Ascending aorta (tissue), 2 donors: ENCODE results near the gene PRKCI. TPM values are rescaled to one million over a fixed set of nuclear protein-coding genes. Genes with fewer than 3 reads are reported as not detected.

Experiments used
- DNase-seq, 2 donors: peaks; one replicate each; pipeline ENCODE4 v3.0.0-alpha.2; 2019; ENCODE audit warnings: low spot score in 2 of 2
- H3K27ac ChIP-seq, 2 donors: fragments of 200-600 bp; sonication (generic); one replicate each; pipeline ENCODE4 v1.5.1; 2016 to 2017; ENCODE audit warnings: mild to moderate bottlenecking in 1 of 2
- H3K27me3 ChIP-seq: fragments of 200-600 bp; sonication (generic); one replicate; pipeline ENCODE4 v1.5.1; 2017
- H3K36me3 ChIP-seq, 2 donors: fragments of 200-600 bp; sonication (generic); one replicate each; pipeline ENCODE4 v1.5.1; 2016
- H3K4me1 ChIP-seq, 2 donors: fragments of 200-600 bp; sonication (generic); one replicate each; pipeline ENCODE4 v1.5.1; 2016 to 2017; ENCODE audit warnings: mild to moderate bottlenecking in 1 of 2
- H3K4me3 ChIP-seq, 2 donors: fragments of 200-600 bp; sonication (generic); one replicate each; pipeline ENCODE4 v1.5.1; 2016 to 2017; ENCODE audit warnings: mild to moderate bottlenecking in 1 of 2
- H3K9me3 ChIP-seq, 2 donors: fragments of 200-600 bp; sonication (generic); one replicate each; pipeline ENCODE4 v1.5.1; 2016
- intact Hi-C: fragments of 100-400 bp; cut with DNase I; formaldehyde crosslinking; loops from one replicate; pipeline ENCODE4 v1.15.1; 2023
- total RNA-seq: library from RNA; depleted of rRNA; stranded (reverse); fragments of >200 nt; gene quantifications from one replicate; pipeline ENCODE4 v1.1.0, GENCODE V29; 2016
- TF ChIP-seq, protein P1 (sequence below), 3 experiments: fragments of 200-600 bp in 2 of 3; fragments of 450-650 bp in 1 of 3; sonication (generic) in 2 of 3; IDR thresholded peaks; one replicate each; pipeline ENCODE4 v1.5.1; 2016 to 2019; ENCODE audit warnings: antibody characterized with exemption in 3 of 3, mild to moderate bottlenecking in 1 of 3, moderate library complexity in 1 of 3

The PRKCI gene
- total RNA-seq, 1 donor from 2014 or later, result 20.3 TPM

DNA sequence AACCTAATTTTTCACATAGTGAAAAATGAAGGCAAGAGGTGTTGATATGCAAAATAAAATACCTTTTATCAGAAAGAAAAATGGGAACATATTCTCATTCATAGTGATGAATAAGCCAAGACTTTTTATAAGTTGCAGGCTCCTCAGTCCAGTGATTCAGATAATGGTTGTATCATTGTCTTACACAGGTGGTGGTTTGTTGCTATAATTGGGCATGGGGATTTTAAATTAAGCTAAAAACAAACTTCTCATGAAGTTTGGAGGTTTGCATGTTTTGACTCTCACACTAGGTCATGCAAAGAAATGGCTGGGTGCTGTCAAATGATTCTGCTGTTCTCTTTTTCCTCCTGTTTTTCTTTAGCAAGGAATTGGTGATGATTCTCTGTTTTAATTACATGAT is 74.5 kb downstream of the PRKCI start:
- Histone ChIP-seq H3K27me3 (no peaks in the 10 kb centered on the region), H3K9me3 (no peaks in the 10 kb centered on the region), H3K27ac (no peak overlapping the region), H3K4me1 (no peaks in the 10 kb centered on the region), H3K36me3 (peaks cover 19 to 65% of the 10 kb centered on the region in 2 donors), H3K4me3 (no peak overlapping the region)
- intact Hi-C loops, result no loop called here
- TF ChIP-seq, protein P1, sequence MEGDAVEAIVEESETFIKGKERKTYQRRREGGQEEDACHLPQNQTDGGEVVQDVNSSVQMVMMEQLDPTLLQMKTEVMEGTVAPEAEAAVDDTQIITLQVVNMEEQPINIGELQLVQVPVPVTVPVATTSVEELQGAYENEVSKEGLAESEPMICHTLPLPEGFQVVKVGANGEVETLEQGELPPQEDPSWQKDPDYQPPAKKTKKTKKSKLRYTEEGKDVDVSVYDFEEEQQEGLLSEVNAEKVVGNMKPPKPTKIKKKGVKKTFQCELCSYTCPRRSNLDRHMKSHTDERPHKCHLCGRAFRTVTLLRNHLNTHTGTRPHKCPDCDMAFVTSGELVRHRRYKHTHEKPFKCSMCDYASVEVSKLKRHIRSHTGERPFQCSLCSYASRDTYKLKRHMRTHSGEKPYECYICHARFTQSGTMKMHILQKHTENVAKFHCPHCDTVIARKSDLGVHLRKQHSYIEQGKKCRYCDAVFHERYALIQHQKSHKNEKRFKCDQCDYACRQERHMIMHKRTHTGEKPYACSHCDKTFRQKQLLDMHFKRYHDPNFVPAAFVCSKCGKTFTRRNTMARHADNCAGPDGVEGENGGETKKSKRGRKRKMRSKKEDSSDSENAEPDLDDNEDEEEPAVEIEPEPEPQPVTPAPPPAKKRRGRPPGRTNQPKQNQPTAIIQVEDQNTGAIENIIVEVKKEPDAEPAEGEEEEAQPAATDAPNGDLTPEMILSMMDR (IDR thresholded peaks at IDR 0.05), result no peak
- no peak for DNase-seq

DNA sequence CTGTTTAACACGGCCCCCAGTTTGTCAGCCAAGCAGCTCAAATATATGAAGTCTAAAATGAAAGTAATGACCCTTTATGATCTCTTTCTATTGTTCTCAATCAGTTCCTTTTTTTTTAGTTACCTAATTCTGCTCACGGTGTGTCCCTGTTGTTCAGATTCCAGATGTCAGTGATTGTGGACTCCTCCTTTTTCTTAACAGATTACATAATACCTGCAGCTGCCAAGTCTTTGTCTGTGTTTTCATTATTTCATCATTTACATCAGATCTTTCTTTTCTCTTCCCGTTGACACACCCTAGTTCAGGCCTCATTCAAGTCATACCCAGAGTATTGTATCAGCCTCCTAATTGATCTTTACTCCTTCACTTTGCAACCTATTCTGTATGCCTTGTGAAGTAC is 79.2 kb downstream of the PRKCI start:
- no peak overlapping the region for H3K27ac ChIP-seq
- H3K36me3 ChIP-seq, result peaks cover 14 to 41% of the 10 kb centered on the region in 2 donors

DNA sequence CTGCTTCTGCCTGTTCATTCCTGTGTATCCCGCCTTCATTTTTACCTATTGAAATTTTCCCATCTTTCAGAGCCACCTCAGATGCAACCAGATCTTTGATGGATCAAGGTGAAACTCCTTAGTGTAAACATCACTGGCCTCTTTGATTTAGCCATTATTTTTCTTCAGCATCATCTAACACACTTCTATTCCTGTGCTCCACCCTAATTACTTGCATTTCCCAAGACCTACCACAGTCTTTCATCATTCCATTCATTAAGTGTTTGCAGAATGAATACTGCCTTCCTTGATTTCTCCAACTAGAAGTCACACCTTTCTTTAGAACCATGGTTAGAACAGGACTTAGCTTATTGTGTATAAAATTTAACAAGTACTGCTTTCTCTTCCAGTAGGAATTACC is 79.8 kb downstream of the PRKCI start:
- Histone ChIP-seq H3K27ac (no peak overlapping the region), H3K4me1 (no peaks in the 10 kb centered on the region), H3K27me3 (no peaks in the 10 kb centered on the region), H3K4me3 (no peak overlapping the region), H3K36me3 (peaks cover 14 to 41% of the 10 kb centered on the region in 2 donors), H3K9me3 (no peaks in the 10 kb centered on the region)
- DNase-seq, result no peak
- TF ChIP-seq, protein P1 (IDR thresholded peaks at IDR 0.05), result no peak
- intact Hi-C loops, result no loop called here

More for the DNA sequence above, 79.2 kb downstream of the PRKCI start:
- Histone ChIP-seq H3K4me3 (no peak overlapping the region), H3K4me1 (no peaks in the 10 kb centered on the region), H3K27me3 (no peaks in the 10 kb centered on the region), H3K9me3 (no peaks in the 10 kb centered on the region)
- DNase-seq, result no peak
- intact Hi-C loops, result no loop called here
- TF ChIP-seq, protein P1 (IDR thresholded peaks at IDR 0.05), result no peak

DNA sequence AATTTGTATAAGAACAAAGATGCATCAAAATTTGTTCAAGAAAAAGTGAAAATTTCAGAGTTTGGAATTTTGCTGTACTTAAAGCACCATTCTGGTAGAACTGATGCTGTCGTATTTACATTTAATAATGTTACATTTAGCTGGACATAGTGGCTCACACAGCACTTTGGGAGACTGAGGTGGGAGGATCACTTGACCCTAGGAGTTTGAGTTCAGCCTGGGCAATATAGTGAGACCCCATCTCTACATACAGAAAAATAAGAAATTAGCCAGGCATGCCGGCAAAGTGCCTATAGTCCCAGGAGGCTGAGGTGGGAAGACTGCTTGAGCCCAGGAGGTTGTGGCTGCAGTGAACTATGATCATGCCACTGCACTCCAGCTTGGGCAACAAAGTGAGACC is 83.8 kb downstream of the PRKCI start:
- no peak for DNase-seq
- no peaks in the 10 kb centered on the region for H3K27me3 ChIP-seq
- H3K4me3 ChIP-seq, result no peak overlapping the region
- intact Hi-C loops, result no loop called here
- no peak overlapping the region for H3K27ac ChIP-seq
- TF ChIP-seq, protein P1 (IDR thresholded peaks at IDR 0.05), result no peak
- no peaks in the 10 kb centered on the region for H3K4me1 ChIP-seq
- H3K9me3 ChIP-seq, result no peaks in the 10 kb centered on the region
- H3K36me3 ChIP-seq, result peaks cover 0 to 9% of the 10 kb centered on the region in 2 donors

DNA sequence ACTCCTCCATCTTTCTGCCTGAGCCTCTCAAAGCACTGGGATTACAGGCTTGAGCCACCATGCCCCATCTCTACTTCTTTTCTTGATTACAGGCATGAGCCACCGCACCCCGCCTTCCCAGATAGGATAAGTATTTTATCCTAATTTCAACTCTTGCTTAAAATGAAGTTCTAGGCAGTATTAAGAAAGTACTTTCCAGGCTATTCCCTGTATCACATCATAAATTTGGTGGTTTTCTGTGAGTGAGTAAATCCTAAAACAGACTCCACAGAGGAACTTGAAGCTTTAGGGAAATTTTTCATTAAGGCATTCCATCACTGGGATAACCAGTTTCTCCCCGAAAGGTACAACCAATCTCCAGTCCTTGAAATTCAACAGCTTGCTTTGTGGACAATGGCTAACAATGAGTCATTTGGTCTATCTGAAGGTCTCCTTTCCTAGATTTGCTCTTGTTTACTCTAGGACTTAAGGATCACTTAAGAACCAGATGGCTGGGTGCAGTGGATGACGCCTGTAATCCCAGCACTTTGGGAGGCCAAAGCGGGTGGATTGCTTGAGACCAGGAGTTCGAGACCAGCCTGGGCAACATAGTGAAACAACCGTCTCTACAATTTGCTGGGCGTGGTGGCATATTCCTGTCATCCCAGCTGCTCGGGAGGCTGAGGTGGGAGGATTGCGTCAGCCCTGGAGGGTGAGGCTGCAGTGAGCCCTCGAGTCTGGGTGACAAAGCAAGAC is 85.6 kb downstream of the PRKCI start:
- no peak for DNase-seq
- H3K27ac ChIP-seq, result no peak overlapping the region
- H3K4me3 ChIP-seq, result no peak overlapping the region
- H3K4me1 ChIP-seq, result no peaks in the 10 kb centered on the region
- intact Hi-C loops, result no loop called here
- no peaks in the 10 kb centered on the region for H3K9me3 ChIP-seq
- TF ChIP-seq, protein P1 (IDR thresholded peaks at IDR 0.05), result no peak
- H3K27me3 ChIP-seq, result no peaks in the 10 kb centered on the region
- H3K36me3 ChIP-seq, result peaks cover 0 to 2% of the 10 kb centered on the region in 2 donors
